ENCODE measurements around the gene ZNF605.

DNA sequence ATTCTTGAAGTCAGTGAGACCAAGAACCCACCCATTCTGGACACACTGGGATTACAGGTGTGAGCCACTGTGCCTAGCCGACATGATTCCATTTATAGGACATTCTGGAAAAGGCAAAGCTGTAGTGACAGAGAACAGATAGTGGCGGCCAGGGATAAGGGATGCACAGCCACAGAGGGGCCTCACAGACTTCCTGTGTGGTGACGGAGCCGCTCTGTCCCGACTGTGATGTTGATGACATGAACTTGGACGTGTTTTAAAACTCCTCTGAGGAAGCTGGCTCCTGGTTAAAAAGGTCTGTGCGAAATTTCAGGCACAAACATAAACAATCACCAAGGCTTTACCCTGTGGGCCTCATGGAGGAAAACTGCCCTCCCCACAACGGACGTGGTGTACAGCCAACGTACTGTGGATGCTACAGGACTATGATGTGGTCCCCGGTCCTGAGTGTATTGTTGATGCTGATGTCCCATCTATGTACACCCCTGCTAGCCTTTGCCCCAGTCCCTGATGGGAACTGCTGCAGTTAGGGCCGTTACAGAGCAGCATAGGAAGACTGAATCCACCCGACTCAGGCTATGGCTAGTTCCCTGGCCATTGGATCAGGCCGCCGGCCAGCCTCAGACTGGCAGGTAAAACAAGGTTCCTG is 15.9 kb downstream of the ZNF605 start:
- TF ChIP-seq, protein P1, sequence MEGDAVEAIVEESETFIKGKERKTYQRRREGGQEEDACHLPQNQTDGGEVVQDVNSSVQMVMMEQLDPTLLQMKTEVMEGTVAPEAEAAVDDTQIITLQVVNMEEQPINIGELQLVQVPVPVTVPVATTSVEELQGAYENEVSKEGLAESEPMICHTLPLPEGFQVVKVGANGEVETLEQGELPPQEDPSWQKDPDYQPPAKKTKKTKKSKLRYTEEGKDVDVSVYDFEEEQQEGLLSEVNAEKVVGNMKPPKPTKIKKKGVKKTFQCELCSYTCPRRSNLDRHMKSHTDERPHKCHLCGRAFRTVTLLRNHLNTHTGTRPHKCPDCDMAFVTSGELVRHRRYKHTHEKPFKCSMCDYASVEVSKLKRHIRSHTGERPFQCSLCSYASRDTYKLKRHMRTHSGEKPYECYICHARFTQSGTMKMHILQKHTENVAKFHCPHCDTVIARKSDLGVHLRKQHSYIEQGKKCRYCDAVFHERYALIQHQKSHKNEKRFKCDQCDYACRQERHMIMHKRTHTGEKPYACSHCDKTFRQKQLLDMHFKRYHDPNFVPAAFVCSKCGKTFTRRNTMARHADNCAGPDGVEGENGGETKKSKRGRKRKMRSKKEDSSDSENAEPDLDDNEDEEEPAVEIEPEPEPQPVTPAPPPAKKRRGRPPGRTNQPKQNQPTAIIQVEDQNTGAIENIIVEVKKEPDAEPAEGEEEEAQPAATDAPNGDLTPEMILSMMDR (IDR thresholded peaks at IDR 0.05), result no peak
- no peak for TF ChIP-seq POLR2AphosphoS5 (IDR thresholded peaks at IDR 0.05; ENCODE audit: low read depth, low read length)

Data from Panc1 (cell line).